HG03469 (cell line): Measurements from ENCODE around the gene AIMP2.
A peak's percentile ranks its signal among the peaks of the same experiment; 100 is the strongest.
"Not testable (repeated sequence)": the region's sequence is repeated elsewhere in the genome, so short reads cannot be mapped to it uniquely, and the experiment has no call there.

ENCODE experiments used
- ATAC-seq: cut with Tn5 transposase; IDR thresholded peaks from one replicate; pipeline ENCODE4 v1.9.1; 2021; ENCODE audit warnings: mild to moderate bottlenecking, moderate library complexity, moderate number of reproducible peaks; ENCODE audit not compliant: unreplicated experiment

Gene AIMP2

DNA sequence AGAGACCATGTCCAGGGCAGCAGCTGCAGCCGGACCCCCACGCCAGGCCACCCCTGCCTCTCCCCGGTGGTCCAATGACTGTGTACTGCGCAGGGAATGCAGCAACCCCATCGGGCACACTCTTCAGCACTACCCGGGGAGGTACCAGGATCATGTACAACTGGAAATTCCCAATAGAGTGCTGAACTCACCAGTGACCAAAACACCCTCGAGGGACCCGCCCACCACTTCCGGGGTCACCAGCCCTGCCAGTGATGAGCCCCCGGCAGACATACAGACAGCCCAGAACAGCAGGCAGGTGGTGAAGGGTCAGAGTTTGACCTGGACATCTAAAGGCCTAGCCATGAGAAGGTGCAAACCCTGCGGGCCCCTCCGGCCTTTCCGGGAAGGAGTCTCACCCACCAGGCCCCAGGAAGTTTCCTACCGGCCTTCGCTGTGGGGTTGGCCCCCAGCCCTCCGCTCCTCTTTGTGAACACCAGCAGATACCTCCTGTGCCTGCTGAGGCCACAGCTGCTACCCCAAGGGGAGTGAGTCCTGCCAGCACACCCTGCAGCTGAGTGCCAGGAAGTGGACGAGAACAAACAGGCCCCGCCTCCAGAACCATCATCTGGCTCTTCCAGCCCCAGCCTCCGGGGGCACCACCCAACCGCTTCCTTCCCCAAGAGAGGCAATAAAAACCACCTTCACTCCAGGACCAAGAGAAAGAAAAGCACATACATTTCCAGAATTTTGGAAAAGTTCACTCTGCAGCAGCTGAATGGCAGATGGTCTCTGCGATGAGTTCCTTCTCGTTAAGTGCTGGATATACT, 17.1 kb downstream of the AIMP2 start:
- peak; percentile 62 for ATAC-seq

DNA sequence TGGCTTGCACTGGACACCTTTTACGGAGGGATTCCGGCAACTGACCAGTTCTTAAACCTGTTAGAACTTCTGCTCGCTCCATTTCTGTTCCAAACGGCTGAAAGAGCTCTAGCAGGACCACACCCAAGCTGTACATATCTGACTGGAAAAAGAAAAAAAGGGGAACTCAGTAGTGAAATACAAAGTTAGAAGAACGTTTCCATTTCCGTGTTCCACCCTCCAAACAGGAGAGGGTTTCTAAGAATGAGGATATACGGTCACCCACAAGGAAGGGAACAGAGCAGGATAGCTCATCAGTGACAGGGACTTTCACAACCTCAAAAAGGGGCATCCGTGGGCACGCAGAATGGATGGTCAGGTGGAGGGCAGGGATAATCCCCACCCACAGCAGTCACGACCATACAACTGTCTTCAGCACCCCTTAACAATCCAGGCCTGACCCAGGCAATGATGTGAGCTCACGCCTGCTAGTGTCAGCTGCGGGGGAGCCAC, 17.8 kb downstream of the AIMP2 start:
- ATAC-seq, result no peak

DNA sequence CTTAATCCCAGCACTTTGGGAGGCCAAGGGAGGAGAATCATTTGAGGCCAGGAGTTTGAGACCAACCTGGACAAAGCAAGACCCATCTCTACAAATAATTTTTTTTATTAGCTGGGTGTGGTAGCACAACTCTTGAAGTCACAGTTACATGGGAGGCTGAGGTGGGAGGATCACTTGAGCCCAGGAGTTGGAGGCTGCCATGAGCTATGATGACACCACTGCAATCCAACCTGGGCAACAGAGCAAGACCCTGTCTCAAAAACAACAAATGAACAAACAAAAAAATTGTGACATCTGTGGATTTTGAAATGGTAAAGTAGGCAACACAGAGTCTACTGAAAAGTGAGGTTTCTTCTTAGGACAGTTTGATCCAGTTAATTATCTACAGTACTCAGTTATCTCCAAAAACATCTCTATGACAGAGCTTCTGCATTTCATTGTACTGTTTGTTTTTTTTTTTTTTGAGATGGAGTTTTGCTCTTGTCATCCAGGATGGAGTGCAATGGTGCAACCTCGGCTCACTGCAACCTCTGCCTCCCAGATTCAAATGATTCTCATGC, 18.8 kb downstream of the AIMP2 start:
- ATAC-seq, result no peak

DNA sequence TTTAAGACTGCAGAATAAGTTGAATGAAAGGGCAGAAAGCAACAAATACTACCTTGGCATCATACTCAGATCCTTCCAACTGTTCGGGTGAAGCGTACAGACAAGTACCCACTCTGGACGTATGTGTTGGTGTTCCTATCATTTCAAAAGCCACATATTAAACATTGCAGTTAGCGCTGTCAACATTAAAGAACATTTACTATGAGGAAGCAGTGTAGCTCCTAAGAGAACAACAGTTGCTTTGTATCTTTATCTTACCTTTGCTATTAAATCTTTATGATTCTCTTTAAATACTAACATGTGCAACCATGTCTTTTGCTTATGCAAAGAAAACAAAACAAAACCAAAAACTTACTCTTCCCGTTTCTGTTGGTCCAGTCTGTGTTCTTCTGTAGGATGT, 19.5 kb downstream of the AIMP2 start:
- ATAC-seq, result no peak

DNA sequence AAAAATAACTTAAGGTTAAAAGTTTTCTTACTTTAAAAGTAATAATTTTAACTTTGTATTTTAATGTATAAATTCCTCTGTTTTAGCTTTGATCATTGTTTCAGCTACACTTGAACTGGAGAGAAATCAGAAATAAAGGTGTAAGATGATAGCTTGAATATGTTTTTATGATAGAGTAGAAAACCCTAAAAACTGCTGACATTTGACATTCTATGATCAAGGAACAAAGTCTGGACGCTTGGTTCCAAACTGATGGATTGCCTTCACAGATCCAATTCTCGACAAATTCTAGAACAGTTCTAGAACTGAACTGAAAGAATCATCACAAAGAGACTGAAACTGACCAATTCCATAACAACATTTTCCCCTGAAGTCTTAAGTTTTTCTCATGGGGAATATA, 21.9 kb downstream of the AIMP2 start, which contains the start of gene ANKRD61:
Gene ANKRD61, plus strand, starts transcription at position 389 of the 400 bp plus-strand sequence. Its CDS starts 0 bp downstream, at position 389.
- ATAC-seq, result no peak

DNA sequence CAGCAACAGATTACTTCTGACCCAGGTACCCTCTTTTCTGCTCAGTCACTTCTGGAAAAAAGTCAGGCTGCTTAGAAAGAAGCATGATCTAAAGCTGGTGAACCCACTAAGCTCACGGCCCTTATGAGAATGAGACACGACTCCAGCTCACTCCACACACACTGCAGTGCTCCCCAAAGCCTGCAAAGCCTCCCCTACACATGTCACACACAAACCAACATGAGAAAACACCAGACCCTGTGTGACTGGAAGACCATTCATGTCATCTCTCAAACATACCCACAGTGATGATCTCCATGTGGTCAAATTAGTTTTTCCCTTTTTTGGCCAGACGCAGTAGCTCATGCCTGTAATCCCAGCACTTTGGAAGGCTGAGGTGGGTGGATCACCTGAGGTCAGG, 22.5 kb downstream of the AIMP2 start:
- no peak for ATAC-seq

DNA sequence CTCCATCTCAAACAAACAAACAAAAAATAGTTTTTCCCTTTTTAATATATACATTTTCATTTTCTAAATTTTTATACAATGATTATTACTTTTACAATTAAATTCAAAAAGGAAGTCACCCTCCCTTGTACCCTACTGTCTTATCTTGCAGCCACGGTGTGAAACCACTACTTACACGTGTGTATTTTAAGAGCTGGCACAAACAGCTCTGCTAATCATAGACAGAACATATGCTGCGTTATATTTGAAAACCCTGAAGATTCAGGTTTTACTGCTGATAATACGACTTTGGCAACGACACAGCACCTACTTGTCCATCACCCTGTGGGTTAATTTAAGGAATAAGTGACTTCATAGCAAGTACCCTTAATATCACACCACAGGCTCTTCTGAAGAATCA, 23.1 kb downstream of the AIMP2 start:
- no peak for ATAC-seq

DNA sequence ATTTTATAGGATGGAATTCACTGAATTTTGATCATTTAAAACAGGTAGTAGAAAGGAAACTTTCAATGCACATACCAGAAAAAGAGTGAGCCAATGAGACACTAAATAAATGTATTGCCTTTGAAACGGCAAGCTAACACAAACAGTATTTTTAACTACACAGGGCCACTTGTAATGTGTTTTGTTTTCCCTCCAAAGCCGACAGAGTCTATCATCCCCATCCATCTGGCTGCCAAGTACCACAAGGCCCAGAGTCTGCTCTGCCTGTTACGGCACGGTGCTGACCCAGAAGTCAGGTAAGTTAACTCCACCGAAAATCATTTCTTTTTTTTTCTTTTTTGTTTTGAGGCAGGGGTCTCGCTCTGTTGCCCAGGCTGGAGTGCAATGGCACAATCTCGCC, 23.6 kb downstream of the AIMP2 start:
- ATAC-seq, result no peak

DNA sequence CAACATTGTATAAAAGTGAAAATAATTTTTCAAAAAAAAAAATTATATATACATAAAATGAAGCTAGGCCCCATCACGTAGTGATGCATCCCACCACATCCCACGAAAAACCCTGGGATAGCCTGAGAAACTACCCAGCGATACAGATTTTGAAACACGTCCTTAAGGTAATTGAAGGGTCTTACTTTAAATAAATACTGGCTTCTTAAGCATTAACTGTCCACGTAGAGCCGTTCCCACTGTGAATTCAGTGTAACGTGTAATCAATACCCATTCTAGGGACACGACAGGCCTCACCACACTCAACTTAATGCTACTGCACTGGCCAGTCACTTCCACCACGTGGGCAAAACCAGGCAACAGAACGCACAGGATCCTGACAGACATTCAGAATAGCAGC, 26.1 kb downstream of the AIMP2 start:
- no peak for ATAC-seq

DNA sequence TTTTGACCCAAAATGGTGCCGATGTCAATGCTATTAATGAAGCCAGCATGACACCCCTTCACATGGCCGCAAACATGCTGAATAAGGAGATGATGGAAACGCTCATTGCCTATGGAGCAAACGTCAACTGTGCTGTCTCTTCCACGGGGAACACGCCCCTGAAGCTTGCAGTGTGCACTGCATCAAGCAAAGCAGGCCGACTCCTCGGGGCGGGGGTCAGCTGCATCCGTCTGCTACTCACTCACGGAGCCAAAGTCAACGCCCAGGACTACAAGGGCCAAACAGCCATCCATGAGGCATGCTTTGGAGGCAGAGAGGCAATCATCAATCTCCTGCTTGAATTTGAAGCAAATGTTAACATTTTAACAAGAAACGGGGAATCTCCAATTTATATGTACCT, 26.6 kb downstream of the AIMP2 start:
- no peak for ATAC-seq

DNA sequence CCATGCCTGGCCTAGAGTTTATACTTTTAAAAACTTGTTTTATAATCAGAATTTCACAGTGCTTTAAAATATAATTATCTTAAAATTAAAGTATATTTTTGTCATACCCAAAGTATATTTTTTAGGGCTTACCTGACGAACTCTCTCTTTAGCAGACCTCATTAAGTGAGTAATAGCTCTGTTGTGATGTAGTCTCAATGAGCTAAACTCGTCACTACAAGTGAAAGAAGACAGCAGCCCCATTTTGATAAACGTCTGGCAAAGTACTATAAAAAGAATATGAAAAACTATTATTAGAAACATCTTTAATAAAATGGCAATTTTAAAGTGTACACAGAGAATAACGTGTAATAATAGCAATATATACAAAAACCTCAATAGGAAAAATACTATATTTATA, 40.7 kb downstream of the AIMP2 start:
- no peak for ATAC-seq

DNA sequence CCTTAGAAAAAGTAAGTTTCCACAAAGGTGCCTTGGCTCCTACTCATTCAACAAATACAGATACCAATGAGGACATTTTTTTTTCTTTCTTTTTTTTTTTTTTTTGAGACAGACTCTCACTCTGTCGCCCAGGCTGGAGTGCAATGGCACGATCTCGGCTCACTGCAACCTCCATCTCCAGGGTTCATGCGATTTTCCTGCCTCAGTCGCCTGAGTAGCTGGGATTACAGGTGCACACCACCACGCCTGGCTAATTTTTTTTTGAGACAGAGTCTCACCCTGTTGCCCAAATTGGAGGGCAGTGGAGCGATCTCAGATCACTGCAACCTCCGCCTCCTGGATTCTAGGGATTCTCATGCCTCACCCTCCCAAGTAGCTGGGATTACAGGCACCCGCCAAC, 42.1 kb downstream of the AIMP2 start:
- not testable (repeated sequence) for ATAC-seq

DNA sequence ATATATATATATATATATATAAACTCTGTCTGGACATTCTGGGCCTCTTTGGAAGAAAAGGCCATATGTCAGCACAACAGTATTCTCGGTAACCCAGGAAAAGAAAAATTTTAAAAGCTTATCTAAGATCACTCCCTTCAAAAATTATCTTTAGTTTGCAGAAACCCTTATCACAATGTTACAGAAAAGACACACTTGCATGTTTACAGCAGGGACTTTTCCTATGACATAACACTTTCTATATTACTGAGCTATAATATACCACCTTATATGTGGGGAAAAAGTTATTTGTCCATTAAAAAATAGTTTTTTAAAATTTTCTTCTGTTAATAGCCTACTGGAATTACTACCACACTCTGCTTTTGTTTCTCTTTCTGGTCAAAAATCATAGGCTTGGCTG, 47.5 kb downstream of the AIMP2 start:
- no peak for ATAC-seq

DNA sequence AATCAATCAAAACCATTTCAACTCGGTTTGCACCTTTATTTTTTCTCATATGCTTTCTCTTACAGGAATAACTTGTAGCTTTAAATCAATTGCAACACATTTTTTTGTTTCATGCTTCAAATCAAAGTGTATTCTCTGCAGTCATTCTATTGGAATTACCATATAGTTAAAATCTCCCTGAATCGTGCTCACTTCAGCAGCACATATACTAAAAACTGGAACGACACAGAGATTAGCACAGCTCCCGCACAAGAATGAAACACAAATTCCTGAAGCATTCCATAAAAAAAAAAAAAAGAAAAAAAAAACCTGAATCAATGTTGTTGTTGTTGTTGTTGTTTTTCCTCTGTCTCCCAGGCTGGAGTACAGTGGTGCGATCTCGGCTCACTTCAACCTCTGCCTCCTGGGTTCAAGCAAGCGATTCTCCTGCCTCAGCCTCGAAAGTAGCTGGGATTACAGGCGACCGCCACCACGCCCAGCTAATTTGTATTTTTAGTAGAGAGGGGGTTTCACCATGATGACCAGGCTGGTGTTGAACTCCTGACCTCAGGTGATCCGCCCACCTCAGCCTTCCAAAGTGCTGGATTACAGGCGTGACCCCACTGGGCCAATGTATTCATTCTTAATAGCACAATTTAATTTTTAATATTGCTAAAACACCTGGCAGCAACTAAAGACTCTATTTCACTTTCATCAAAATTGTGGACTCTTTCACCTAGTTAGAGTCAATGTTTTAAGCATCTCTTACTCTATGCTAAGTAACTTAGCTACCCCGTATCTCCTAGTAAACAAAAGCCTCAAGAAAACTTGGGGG, 48.5 kb downstream of the AIMP2 start:
- no peak for ATAC-seq

DNA sequence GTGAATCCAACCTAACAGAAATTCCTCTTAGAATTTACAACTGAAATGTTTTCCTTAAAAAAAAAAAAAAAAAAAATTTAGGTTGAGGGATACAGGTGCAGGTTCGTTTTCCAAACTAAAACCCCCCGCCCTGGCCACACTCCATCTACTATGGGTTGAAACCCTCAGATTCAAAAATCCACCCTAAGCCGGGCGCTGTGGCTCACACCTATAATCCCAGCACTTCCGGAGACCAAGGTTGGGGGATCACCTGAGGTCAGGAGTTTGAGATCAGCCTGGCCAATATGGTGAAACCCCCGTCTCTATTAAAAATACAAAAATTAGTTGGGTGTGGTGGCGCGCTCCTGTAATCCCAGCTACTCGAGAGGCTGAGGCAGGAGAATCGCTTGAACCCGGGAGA, 50.9 kb downstream of the AIMP2 start:
- ATAC-seq, result not testable (repeated sequence)

DNA sequence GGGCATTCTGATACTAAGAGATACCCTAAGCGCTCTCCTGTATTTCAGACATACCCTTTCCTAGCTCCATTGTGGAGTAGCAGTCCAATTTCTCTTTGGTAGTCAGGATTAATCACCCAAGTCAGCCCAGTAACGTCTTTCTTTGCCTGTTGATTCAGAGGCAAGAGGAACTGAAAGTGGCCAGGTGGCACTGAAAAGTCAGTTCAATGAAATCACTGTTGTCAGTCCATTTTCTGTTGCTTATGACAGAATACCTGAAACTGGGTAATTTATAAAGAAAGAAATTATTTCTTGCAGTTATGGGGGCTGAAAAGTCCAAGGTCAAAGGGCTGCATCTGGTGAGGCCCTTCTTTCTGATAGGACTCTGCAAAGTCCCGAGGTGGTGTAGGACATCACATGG, 62.3 kb downstream of the AIMP2 start:
- no peak for ATAC-seq
